ENCODE results near the gene YPEL2.
"Not testable (repeated sequence)": the region's sequence is repeated elsewhere in the genome, so short reads cannot be mapped to it uniquely, and the experiment has no call there.

Gene YPEL2

GRCh38 chr17:59409336-59410048 lies 78.0 kb downstream of the YPEL2 start:
- DNase-seq: no peak

- no peak for DNase-seq
These were observed 78.6 kb downstream of the YPEL2 start for GRCh38 chr17:59410049-59410437.

- not testable (repeated sequence) for DNase-seq
These were observed 81.0 kb downstream of the YPEL2 start for GRCh38 chr17:59412431-59412830.

GRCh38 chr17:59413014-59413766 lies 81.7 kb downstream of the YPEL2 start:
- no peak for DNase-seq

GRCh38 chr17:59415397-59415796 lies 83.9 kb downstream of the YPEL2 start:
- DNase-seq: no peak

- no peak for DNase-seq
These were observed 84.7 kb downstream of the YPEL2 start for GRCh38 chr17:59416184-59416583.

- DNase-seq: no peak
These were observed 86.0 kb downstream of the YPEL2 start for GRCh38 chr17:59417452-59417851.

GRCh38 chr17:59418732-59419166 lies 87.3 kb downstream of the YPEL2 start:
- no peak for DNase-seq

GRCh38 chr17:59420901-59421300 lies 89.4 kb downstream of the YPEL2 start:
- no peak for DNase-seq

- DNase-seq: no peak
These were observed 90.3 kb downstream of the YPEL2 start for GRCh38 chr17:59421722-59422121.

- no peak for DNase-seq
These were observed 91.8 kb downstream of the YPEL2 start for GRCh38 chr17:59423137-59423724.

GRCh38 chr17:59423903-59424302 lies 92.4 kb downstream of the YPEL2 start:
- DNase-seq: no peak

- no peak for DNase-seq
These were observed 92.9 kb downstream of the YPEL2 start for GRCh38 chr17:59424331-59424730.

GRCh38 chr17:59425085-59425931 lies 93.9 kb downstream of the YPEL2 start:
- DNase-seq: no peak

GRCh38 chr17:59426031-59426430 lies 94.6 kb downstream of the YPEL2 start:
- no peak for DNase-seq

GRCh38 chr17:59427425-59427921 lies 96.0 kb downstream of the YPEL2 start:
- DNase-seq: no peak

GRCh38 chr17:59427996-59428395 lies 96.5 kb downstream of the YPEL2 start:
- no peak for DNase-seq

GRCh38 chr17:59428916-59429485 lies 97.5 kb downstream of the YPEL2 start:
- no peak for DNase-seq

GRCh38 chr17:59431601-59432000 lies 100.1 kb downstream of the YPEL2 start:
- DNase-seq: no peak

- no peak for DNase-seq
These were observed 101.2 kb downstream of the YPEL2 start for GRCh38 chr17:59432657-59433056.

GRCh38 chr17:59433586-59433985 lies 102.1 kb downstream of the YPEL2 start:
- DNase-seq: no peak

- DNase-seq: no peak
These were observed 103.0 kb downstream of the YPEL2 start for GRCh38 chr17:59434429-59434828.

GRCh38 chr17:59435238-59435637 lies 103.8 kb downstream of the YPEL2 start:
- DNase-seq: no peak
